Activated T-helper 1 cell treated with Interleukin-2 at 50 U/mL for 16 hours (primary cell): ENCODE data around the gene ATXN3L.

Source experiments
- DNase-seq: peaks from one replicate; pipeline ENCODE4 v3.0.0-alpha.2; 2020; ENCODE audit warnings: low read depth

The ATXN3L gene

GRCh38 chrX:13319953-13320352 is at the start of gene ATXN3L:
Gene ATXN3L, minus strand, starts transcription at chrX:13320053. Its CDS starts 119 bp downstream, at chrX:13319934.
- no peak for DNase-seq

GRCh38 chrX:13369256-13370030 is 49.6 kb upstream of the ATXN3L start:
- DNase-seq = no peak

- DNase-seq = no peak
Measured at GRCh38 chrX:13367950-13368349, 48.1 kb upstream of the ATXN3L start.

- DNase-seq = no peak
Measured at GRCh38 chrX:13366698-13367097, 46.8 kb upstream of the ATXN3L start.

- DNase-seq = no peak
Measured at GRCh38 chrX:13365161-13365560, 45.3 kb upstream of the ATXN3L start.

- no peak for DNase-seq
Measured at GRCh38 chrX:13364230-13364857, 44.5 kb upstream of the ATXN3L start.

GRCh38 chrX:13360146-13360545 is 40.3 kb upstream of the ATXN3L start:
- DNase-seq = no peak

GRCh38 chrX:13357925-13358324 is 38.1 kb upstream of the ATXN3L start:
- DNase-seq = no peak

GRCh38 chrX:13346646-13347045 is 26.8 kb upstream of the ATXN3L start:
- no peak for DNase-seq

- DNase-seq = no peak
Measured at GRCh38 chrX:13345438-13345837, 25.6 kb upstream of the ATXN3L start.

GRCh38 chrX:13345037-13345436 is 25.2 kb upstream of the ATXN3L start:
- DNase-seq = no peak

GRCh38 chrX:13341491-13342101 is 21.7 kb upstream of the ATXN3L start:
- DNase-seq = no peak

GRCh38 chrX:13340182-13340791 is 20.4 kb upstream of the ATXN3L start:
- DNase-seq = no peak

- DNase-seq = no peak
Measured at GRCh38 chrX:13339607-13340006, 19.8 kb upstream of the ATXN3L start.

GRCh38 chrX:13338996-13339515 is 19.2 kb upstream of the ATXN3L start:
- DNase-seq = no peak

- no peak for DNase-seq
Measured at GRCh38 chrX:13334491-13334890, 14.6 kb upstream of the ATXN3L start.

- DNase-seq = no peak
Measured at GRCh38 chrX:13330446-13330845, 10.6 kb upstream of the ATXN3L start.

GRCh38 chrX:13327666-13328065 is 7.8 kb upstream of the ATXN3L start:
- DNase-seq = no peak

GRCh38 chrX:13323241-13323640 is 3.4 kb upstream of the ATXN3L start:
- DNase-seq = no peak

GRCh38 chrX:13317366-13317765 is 2.5 kb downstream of the ATXN3L start:
- no peak for DNase-seq

GRCh38 chrX:13311560-13311959 is 8.3 kb downstream of the ATXN3L start:
- no peak for DNase-seq

GRCh38 chrX:13309631-13310030 is 10.2 kb downstream of the ATXN3L start:
- DNase-seq = no peak

- DNase-seq = no peak
Measured at GRCh38 chrX:13307041-13307440, 12.8 kb downstream of the ATXN3L start.
